Effector CD4-positive, alpha-beta T cell (primary cell): ENCODE results near the gene FAM222A.

Experiments used
- DNase-seq: peaks from one replicate; pipeline ENCODE4 v3.0.0-alpha.2; 2020
- total RNA-seq: gene quantifications from one replicate; lab custom pipeline; 2026; lab: John Stamatoyannopoulos, UW

Gene FAM222A
- 23.1 reads per million, percentile 50 among the genes with 10 or more reads in this experiment for total RNA-seq

- DNase-seq, result peak; percentile 98
These were observed at the start of gene FAM222A for GRCh38 chr12:109713187-109714070. Gene FAM222A (plus strand): TSS chr12:109713825. CDS start chr12:109744147, 30,322 bp downstream.

DNA sequence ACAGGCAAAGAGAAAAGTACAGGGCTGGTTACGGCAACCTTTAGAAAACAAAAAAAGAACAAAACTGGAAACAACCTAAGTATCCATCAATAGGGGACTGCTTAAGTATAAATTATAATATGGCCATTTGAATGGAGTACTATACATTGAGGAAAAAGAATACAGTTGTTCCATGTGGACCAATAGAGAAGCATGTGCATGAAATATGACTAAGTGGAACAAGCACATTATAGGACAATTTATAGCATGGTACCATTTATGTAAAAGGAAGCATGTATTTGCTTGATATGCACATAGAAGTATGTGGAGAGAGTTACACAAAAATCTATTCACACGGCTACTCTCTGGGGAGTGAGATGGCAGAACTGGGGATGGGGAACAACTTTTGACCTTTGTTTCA lies 49.2 kb upstream of the FAM222A start:
- no peak for DNase-seq

GRCh38 chr12:109666068-109666467 lies 47.6 kb upstream of the FAM222A start:
- no peak for DNase-seq

DNA sequence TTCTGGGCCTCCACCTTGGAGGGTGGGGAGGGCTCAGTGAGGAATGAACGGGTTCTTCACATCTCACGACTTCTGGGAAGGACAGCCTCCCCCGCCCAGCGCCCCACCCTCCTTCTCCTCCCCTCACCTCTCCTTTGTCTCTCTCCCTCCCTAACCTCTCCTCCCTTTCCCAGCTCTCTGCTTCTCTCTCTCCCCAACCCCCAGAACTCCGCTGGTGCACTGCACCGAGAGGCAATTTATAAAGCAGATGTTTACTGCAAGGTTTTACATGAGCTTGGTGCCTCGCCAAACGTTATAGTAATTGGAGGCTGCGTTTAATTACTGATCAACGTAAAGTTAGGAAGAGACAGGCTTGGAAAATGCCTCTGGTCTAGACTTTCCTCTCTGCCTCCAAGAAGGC lies 42.9 kb upstream of the FAM222A start:
- DNase-seq, result no peak

- no peak for DNase-seq
These were observed 42.1 kb upstream of the FAM222A start for GRCh38 chr12:109671502-109671901.

DNA sequence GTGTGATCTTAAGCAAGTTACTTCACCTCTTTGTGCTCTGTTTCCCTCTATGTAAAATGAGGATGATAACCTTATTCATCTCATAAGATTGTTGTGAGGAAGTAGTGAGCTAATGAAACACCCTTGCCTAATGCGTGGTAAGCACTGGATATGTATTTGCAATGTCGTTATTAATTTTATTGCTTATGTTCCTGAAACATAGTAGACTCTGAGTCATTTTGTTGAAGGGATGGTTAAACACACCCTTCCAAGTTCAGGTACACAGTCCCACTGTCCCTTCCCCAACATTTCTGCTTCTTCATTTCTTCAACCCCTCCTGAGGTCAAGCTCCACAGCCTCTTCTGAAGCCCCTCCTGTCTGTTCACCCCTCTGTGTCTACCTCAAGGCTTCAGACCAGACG lies 40.2 kb upstream of the FAM222A start:
- no peak for DNase-seq

DNA sequence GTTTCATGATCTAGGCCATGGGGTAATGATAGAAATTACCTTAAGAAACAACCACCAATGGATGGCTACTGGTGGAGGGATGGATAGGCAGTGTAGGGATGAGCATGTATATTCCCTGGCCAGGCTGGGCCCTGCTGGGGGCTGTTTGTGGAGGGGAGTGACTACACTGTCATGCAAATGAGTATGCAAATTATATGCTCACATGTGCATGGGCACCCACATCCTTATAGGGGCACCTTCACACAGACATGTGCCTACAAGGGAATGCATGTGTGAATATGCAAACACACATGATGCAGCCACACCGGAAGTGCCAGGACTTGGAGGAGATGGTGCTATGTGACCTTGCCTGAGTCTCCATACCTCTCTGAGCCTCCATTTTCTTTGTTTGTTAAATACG lies 39.7 kb upstream of the FAM222A start:
- DNase-seq, result no peak

GRCh38 chr12:109675411-109675810 lies 38.2 kb upstream of the FAM222A start:
- no peak for DNase-seq

- no peak for DNase-seq
These were observed 36.3 kb upstream of the FAM222A start for GRCh38 chr12:109677279-109677691.

DNA sequence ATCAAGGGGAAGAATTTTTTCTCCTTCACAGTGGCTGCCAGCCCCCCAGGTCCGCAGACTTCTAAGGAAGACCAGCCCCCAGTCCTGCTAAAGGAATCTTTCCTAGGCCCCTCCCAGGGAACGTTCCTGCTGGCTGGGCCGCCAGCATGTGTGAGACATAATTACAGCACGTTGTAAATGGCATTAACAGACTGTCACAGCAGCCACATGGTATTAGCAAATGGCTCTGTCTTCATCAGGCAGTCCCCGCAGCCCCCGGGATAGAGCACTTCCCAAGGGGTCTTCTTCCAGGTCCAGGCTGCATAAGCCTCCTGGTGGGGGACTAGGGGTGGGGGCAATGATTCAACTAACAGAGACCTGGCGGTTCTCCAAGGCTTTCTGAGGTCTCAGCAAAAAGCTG lies 34.9 kb upstream of the FAM222A start:
- DNase-seq, result no peak

- DNase-seq, result no peak
These were observed 33.9 kb upstream of the FAM222A start for GRCh38 chr12:109679501-109680263.

DNA sequence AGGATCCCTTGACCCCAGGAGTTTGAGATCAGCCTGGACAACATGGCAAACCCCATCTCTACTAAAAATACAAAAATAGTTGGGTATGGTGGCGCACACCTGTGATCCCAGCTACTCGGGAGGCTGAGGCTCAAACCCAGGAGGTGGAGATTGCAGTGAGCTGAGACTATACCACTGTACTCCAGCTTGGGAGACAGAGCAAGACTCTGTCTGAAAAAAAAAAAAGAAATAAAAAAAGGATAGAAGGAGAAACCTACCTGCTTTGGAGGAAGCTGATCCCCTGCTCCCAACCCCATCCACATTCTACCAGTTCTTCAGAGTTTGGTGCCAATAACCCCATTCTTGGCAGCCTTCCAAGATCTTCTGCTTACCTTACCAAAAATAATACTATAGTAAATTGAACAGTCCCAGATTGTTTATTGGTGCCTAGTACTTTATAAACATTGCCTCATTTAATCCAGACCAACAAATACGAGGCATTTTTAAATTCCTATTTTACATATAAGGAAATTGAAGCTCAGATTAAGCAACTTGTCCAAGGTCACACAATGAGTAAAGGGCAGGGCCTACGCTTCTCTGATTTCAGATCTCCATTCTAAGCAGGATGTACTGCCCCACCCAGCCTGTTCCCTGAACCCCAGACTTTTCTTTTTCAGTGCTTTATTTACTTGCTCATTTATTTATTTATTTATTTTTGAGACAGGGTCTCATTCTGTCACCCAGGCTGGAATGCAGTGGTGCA lies 33.2 kb upstream of the FAM222A start:
- DNase-seq, result no peak

DNA sequence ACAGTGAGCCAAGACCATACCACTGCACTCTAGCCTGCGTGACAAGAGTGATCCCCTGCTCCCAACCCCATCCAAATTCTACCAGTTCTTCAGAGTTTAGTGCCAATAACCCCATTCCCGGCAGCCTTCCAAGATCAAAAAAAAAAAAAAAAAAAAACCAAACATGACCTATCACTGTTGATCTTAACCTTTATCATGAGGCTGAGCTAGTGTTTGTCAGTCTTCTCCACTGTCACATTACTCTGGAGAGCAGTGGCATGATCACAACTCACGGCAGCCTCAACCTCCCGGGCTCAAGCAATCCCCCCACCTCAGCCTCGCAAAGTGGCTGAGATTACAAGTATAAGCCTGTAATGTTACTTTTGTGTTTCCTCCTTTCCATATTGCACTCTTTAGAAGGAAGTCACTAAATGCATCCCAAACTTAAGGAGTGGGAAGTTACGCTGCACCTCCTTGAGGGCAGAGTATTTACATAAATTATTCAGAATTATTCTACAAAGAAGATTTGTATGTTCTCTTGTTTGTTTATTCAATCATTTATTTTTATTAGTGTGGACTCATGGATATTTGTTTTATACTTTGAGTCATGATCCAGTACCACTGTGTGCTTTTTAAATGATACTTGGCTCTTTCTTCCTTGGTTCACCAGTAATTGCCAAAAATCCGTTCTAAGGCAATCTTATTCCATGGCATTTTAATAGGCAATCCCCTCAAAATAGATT lies 31.5 kb upstream of the FAM222A start:
- no peak for DNase-seq

GRCh38 chr12:109682708-109683060 lies 30.9 kb upstream of the FAM222A start:
- DNase-seq, result no peak

- DNase-seq, result no peak
These were observed 30.3 kb upstream of the FAM222A start for GRCh38 chr12:109683316-109683715.

- no peak for DNase-seq
These were observed 27.8 kb upstream of the FAM222A start for GRCh38 chr12:109685574-109686447.

DNA sequence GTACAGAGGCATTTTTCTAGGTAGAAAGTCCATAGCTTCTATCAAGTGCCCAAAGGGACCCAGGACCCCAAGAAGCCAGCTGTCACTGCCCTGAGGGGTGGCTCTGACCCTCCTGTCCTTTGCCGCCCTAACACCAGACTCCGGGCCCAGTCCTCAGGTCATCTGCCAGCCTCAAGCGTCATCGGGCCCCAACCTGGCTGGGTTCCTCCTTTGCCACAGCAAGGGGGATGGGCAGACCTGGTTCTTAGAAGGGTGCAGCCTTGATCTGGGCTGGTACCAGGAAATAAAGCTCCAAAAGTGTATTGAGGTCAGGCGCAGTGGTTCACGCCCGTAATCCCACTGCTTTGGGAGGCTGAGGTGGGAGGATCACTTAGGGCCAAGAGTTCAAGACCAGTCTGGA lies 27.1 kb upstream of the FAM222A start:
- DNase-seq, result no peak

DNA sequence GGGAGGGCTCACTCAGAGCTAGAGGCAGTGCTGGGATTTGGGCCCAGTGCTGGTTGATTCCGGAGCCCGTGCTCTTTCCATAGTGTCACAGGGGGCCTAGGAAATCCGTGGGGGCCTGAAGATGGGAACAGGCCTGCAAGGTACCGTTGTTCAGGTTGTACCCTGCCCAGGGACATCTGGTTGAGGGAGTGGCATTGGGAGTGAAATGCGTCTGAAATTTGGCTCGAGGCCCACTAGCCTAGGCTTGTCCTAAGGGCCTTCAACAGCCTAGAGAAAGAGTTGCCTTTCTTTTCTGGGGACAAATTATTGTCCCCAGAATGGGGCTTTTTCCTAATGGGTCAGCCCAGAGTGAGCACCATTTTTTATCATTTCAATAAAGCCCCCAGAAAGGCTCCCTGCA lies 26.4 kb upstream of the FAM222A start:
- DNase-seq, result no peak

- no peak for DNase-seq
These were observed 24.2 kb upstream of the FAM222A start for GRCh38 chr12:109689426-109689825.

GRCh38 chr12:109693160-109693559 lies 20.5 kb upstream of the FAM222A start:
- no peak for DNase-seq
